IPS-15b (cell line): Measurements from ENCODE around the gene C1orf115.

Experiments
- H3K27me3 ChIP-seq: one replicate; pipeline ENCODE4 v1.6.1; 2013; ENCODE audit warnings: low read length; ENCODE audit not compliant: control insufficient read depth, insufficient read depth
- H3K36me3 ChIP-seq: one replicate; pipeline ENCODE4 v1.6.1; 2013; ENCODE audit warnings: low read length; ENCODE audit not compliant: control insufficient read depth, insufficient read depth
- H3K4me1 ChIP-seq: one replicate; pipeline ENCODE4 v1.6.1; 2013; ENCODE audit warnings: mild to moderate bottlenecking, low read length; ENCODE audit not compliant: control insufficient read depth, insufficient read depth
- H3K4me3 ChIP-seq: one replicate; pipeline ENCODE4 v1.5.1; 2013; ENCODE audit warnings: low read depth, low read length
- H3K9ac ChIP-seq: one replicate; pipeline ENCODE4 v1.6.1; 2013; ENCODE audit warnings: low read depth, mild to moderate bottlenecking, low read length
- H3K9me3 ChIP-seq: one replicate; pipeline ENCODE4 v1.6.1; 2013; ENCODE audit warnings: mild to moderate bottlenecking, low read length; ENCODE audit not compliant: control insufficient read depth, insufficient read depth

The C1orf115 gene

GRCh38 chr1:220696226-220696862 is 6.2 kb downstream of the C1orf115 start:
- Histone ChIP-seq H3K4me1 (peaks cover 2% of the 10 kb centered on the region), H3K4me3 (no peak overlapping the region), H3K27me3 (peaks cover 18% of the 10 kb centered on the region), H3K9me3 (no peaks in the 10 kb centered on the region), H3K36me3 (no peaks in the 10 kb centered on the region), H3K9ac (no peak overlapping the region)

- no peaks in the 10 kb centered on the region for H3K36me3 ChIP-seq
- H3K4me3 ChIP-seq: no peak overlapping the region
- H3K27me3 ChIP-seq: peaks cover 13% of the 10 kb centered on the region
- peaks cover 2% of the 10 kb centered on the region for H3K4me1 ChIP-seq
- H3K9me3 ChIP-seq: no peaks in the 10 kb centered on the region
- no peak overlapping the region for H3K9ac ChIP-seq
Observed at GRCh38 chr1:220696863-220697231, 6.7 kb downstream of the C1orf115 start.

GRCh38 chr1:220697326-220697725 is 7.2 kb downstream of the C1orf115 start:
- Histone ChIP-seq H3K27me3 (peaks cover 8% of the 10 kb centered on the region), H3K9ac (no peak overlapping the region), H3K36me3 (no peaks in the 10 kb centered on the region), H3K4me3 (no peak overlapping the region), H3K9me3 (no peaks in the 10 kb centered on the region), H3K4me1 (peaks cover 2% of the 10 kb centered on the region)

- Histone ChIP-seq H3K36me3 (no peaks in the 10 kb centered on the region), H3K27me3 (no peaks in the 10 kb centered on the region), H3K4me3 (no peak overlapping the region), H3K9me3 (no peaks in the 10 kb centered on the region), H3K4me1 (peaks cover 2% of the 10 kb centered on the region), H3K9ac (no peak overlapping the region)
Observed at GRCh38 chr1:220698607-220699016, 8.4 kb downstream of the C1orf115 start.

- H3K4me3 ChIP-seq: no peak overlapping the region
- peaks cover 2% of the 10 kb centered on the region for H3K4me1 ChIP-seq
- no peaks in the 10 kb centered on the region for H3K9me3 ChIP-seq
- H3K36me3 ChIP-seq: no peaks in the 10 kb centered on the region
- no peaks in the 10 kb centered on the region for H3K27me3 ChIP-seq
- H3K9ac ChIP-seq: no peak overlapping the region
Observed at GRCh38 chr1:220699044-220699443, 8.9 kb downstream of the C1orf115 start.

- Histone ChIP-seq H3K4me1 (peaks cover 2% of the 10 kb centered on the region), H3K36me3 (no peaks in the 10 kb centered on the region), H3K9me3 (no peaks in the 10 kb centered on the region), H3K4me3 (no peak overlapping the region), H3K27me3 (no peaks in the 10 kb centered on the region), H3K9ac (no peak overlapping the region)
Observed at GRCh38 chr1:220700556-220701179, 10.5 kb downstream of the C1orf115 start.

GRCh38 chr1:220701974-220702373 is 11.8 kb downstream of the C1orf115 start:
- no peaks in the 10 kb centered on the region for H3K36me3 ChIP-seq
- H3K27me3 ChIP-seq: no peaks in the 10 kb centered on the region
- H3K9me3 ChIP-seq: no peaks in the 10 kb centered on the region
- no peak overlapping the region for H3K9ac ChIP-seq
- H3K4me1 ChIP-seq: peaks cover 2% of the 10 kb centered on the region
- H3K4me3 ChIP-seq: no peak overlapping the region

GRCh38 chr1:220702733-220703270 is 12.6 kb downstream of the C1orf115 start:
- H3K27me3 ChIP-seq: no peaks in the 10 kb centered on the region
- no peak overlapping the region for H3K4me3 ChIP-seq
- no peak overlapping the region for H3K9ac ChIP-seq
- H3K36me3 ChIP-seq: no peaks in the 10 kb centered on the region
- no peaks in the 10 kb centered on the region for H3K9me3 ChIP-seq
- peaks cover 2% of the 10 kb centered on the region for H3K4me1 ChIP-seq

- H3K27me3 ChIP-seq: no peaks in the 10 kb centered on the region
- H3K9ac ChIP-seq: no peak overlapping the region
- H3K36me3 ChIP-seq: no peaks in the 10 kb centered on the region
- no peak overlapping the region for H3K4me3 ChIP-seq
- H3K9me3 ChIP-seq: no peaks in the 10 kb centered on the region
- peaks cover 2% of the 10 kb centered on the region for H3K4me1 ChIP-seq
Observed at GRCh38 chr1:220703305-220703704, 13.1 kb downstream of the C1orf115 start.

- no peaks in the 10 kb centered on the region for H3K36me3 ChIP-seq
- no peaks in the 10 kb centered on the region for H3K4me1 ChIP-seq
- H3K4me3 ChIP-seq: no peak overlapping the region
- no peak overlapping the region for H3K9ac ChIP-seq
- no peaks in the 10 kb centered on the region for H3K9me3 ChIP-seq
- no peaks in the 10 kb centered on the region for H3K27me3 ChIP-seq
Observed at GRCh38 chr1:220705782-220706181, 15.6 kb downstream of the C1orf115 start.

- H3K4me1 ChIP-seq: no peaks in the 10 kb centered on the region
- H3K9ac ChIP-seq: no peak overlapping the region
- H3K4me3 ChIP-seq: no peak overlapping the region
- H3K27me3 ChIP-seq: no peaks in the 10 kb centered on the region
- H3K36me3 ChIP-seq: no peaks in the 10 kb centered on the region
- no peaks in the 10 kb centered on the region for H3K9me3 ChIP-seq
Observed at GRCh38 chr1:220706480-220706879, 16.3 kb downstream of the C1orf115 start.

- H3K4me3 ChIP-seq: no peak overlapping the region
- no peaks in the 10 kb centered on the region for H3K9me3 ChIP-seq
- H3K27me3 ChIP-seq: no peaks in the 10 kb centered on the region
- H3K4me1 ChIP-seq: no peaks in the 10 kb centered on the region
- H3K36me3 ChIP-seq: no peaks in the 10 kb centered on the region
- no peak overlapping the region for H3K9ac ChIP-seq
Observed at GRCh38 chr1:220707160-220707559, 17.0 kb downstream of the C1orf115 start.
